C4-2B (cell line): ENCODE measurements around the gene CFAP74.

Experiments used
- CTCF ChIP-seq: fragments of 450-650 bp; conservative IDR thresholded peaks from 2 replicates; pipeline ENCODE4 v1.5.1; 2017; ENCODE audit warnings: mild to moderate bottlenecking
- ZFX ChIP-seq: fragments of 450-650 bp; IDR thresholded peaks from 2 replicates; pipeline ENCODE4 v1.6.1; 2017

- TF ChIP-seq CTCF (no peak), ZFX (no peak)
These were observed 44.1 kb downstream of the CFAP74 start for GRCh38 chr1:1959459-1959839.
